Left cardiac atrium (tissue), 4 donors: Measurements from ENCODE around the gene FBXO40. TPM values are rescaled to one million over a fixed set of nuclear protein-coding genes. Genes with fewer than 3 reads are reported as not detected.

Experiments used
- ATAC-seq, 2 donors: fragments of 200-7000 bp; cut with Tn5 transposase; one replicate each; pipeline ENCODE4 v1.9.1; 2020; ENCODE audit warnings: mild to moderate bottlenecking in 2 of 2, moderate library complexity in 2 of 2
- DNase-seq: peaks from one replicate; pipeline ENCODE4 v3.0.0-alpha.2; 2020
- intact Hi-C, 2 donors: fragments of 100-400 bp; cut with DNase I; formaldehyde crosslinking; loops; one replicate each; pipeline versions ENCODE4 v1.14.1 to v1.15.1; 2022 to 2023
- total RNA-seq, 2 donors: library from RNA; stranded (reverse); fragmentation: NEBNext Ultra II Directional; extraction: Animal tissue kit (Norgen Biotek cat#: 25700); gene quantifications; one replicate each; pipeline ENCODE4 v1.2.1, GENCODE V29; 2021
- donor health status: DM: no; HTN: yes; CAD: no.
- donor health status: DM: no; HTN: yes; CAD: no; lungs with severe emphysema.
- donor health status: DM: yes; HTN: yes; CAD: no.
- donor health status: Dilated cardiomyopathy.

The FBXO40 gene
- total RNA-seq, 2 donors from 2014 or later: 116 to 146 TPM

- DNase-seq: no peak
- intact Hi-C loops: no loop called here
- no peak for ATAC-seq
These were observed 61.6 kb downstream of the FBXO40 start for GRCh38 chr3:121654493-121655385.

GRCh38 chr3:121658716-121659435 lies 65.7 kb downstream of the FBXO40 start:
- DNase-seq (no peak), ATAC-seq (no peak)
- intact Hi-C loops: no loop called here

GRCh38 chr3:121659586-121659985 lies 66.4 kb downstream of the FBXO40 start:
- intact Hi-C loops: no loop called here
- no peak for DNase-seq
- ATAC-seq: peak in 1 of 2 donors; percentile 18

- intact Hi-C loops: no loop called here
- ATAC-seq (peak; percentile 53 to 72), DNase-seq (peak; percentile 31)
These were observed 67.4 kb downstream of the FBXO40 start, which contains the start of gene HCLS1 for GRCh38 chr3:121660356-121661171. HCLS1 (minus strand) TSS chr3:121660903; CDS start chr3:121658347, 2,556 bp downstream.

- intact Hi-C loops: no loop called here
- no peak for ATAC-seq
- DNase-seq: no peak
These were observed 68.2 kb downstream of the FBXO40 start for GRCh38 chr3:121661376-121661775.

GRCh38 chr3:121662742-121663141 lies 69.6 kb downstream of the FBXO40 start:
- no peak for ATAC-seq
- intact Hi-C loops: no loop called here

GRCh38 chr3:121663171-121663847 lies 70.1 kb downstream of the FBXO40 start:
- ATAC-seq: peak in 1 of 2 donors; percentile 31
- intact Hi-C loops: no loop called here

More at GRCh38 chr3:121662742-121663141, 69.6 kb downstream of the FBXO40 start:
- DNase-seq: no peak

GRCh38 chr3:121665488-121665887 lies 72.3 kb downstream of the FBXO40 start:
- ATAC-seq (no peak), DNase-seq (no peak)
- intact Hi-C loops: no loop called here

More at GRCh38 chr3:121663171-121663847, 70.1 kb downstream of the FBXO40 start:
- DNase-seq: no peak

GRCh38 chr3:121667333-121667732 lies 74.2 kb downstream of the FBXO40 start:
- intact Hi-C loops: no loop called here
- no peak for DNase-seq
- ATAC-seq: no peak

- peak in 1 of 2 donors; percentile 39 for ATAC-seq
- DNase-seq: no peak
- intact Hi-C loops: loop anchor here in 1 of 2 donors (10.0 kb wide), 1 partner anchor 54 kb away; no protein-coding TSS in a partner anchor
These were observed 77.5 kb downstream of the FBXO40 start for GRCh38 chr3:121670676-121671075.

GRCh38 chr3:121677141-121677540 lies 84.0 kb downstream of the FBXO40 start:
- DNase-seq (no peak), ATAC-seq (no peak)
- intact Hi-C loops: loop anchor here in 1 of 2 donors (10.0 kb wide), 1 partner anchor 48 kb away; no protein-coding TSS in a partner anchor

Other genes starting within 250 kb of the FBXO40 start
- gene POLQ, start 47.4 kb upstream of the FBXO40 start, total RNA-seq: under 1 TPM; 0.77 to 0.79 TPM
- not detected for gene ARGFX, start 25.4 kb upstream of the FBXO40 start, total RNA-seq
- 10 to 100 TPM; 24.2 to 28.9 TPM for gene HCLS1, start 67.5 kb downstream of the FBXO40 start, total RNA-seq
- 10 to 100 TPM; 48.1 to 52.3 TPM for gene GOLGB1, start 156.4 kb downstream of the FBXO40 start, total RNA-seq
- 1 to 10 TPM; 8.1 to 9.1 TPM for gene IQCB1, start 241.7 kb downstream of the FBXO40 start, total RNA-seq
- 1 to 10 TPM; 3.8 to 4.0 TPM for gene EAF2, start 241.8 kb downstream of the FBXO40 start, total RNA-seq